SK-MEL-5 (cell line): ENCODE results near the gene THOP1. TPM values are rescaled to one million over a fixed set of nuclear protein-coding genes. Genes with fewer than 3 reads are reported as not detected.

Source experiments
- DNase-seq: peaks from one replicate; pipeline ENCODE4 v3.0.0-alpha.2; 2016; ENCODE audit warnings: low read depth, low spot score
- in situ Hi-C: cut with HindIII; loops from 2 replicates; pipeline ENCODE4 v1.10.0; 2016; ENCODE audit warnings: low sequenced_read_pairs, high pct_unique_total_duplicates, low pct_unique_long_range_greater_than_20kb
- total RNA-seq: library from RNA; depleted of rRNA; stranded (reverse); fragments of >200 nt; shearing (Covaris generic); gene quantifications from 2 replicates; pipeline ENCODE4 v1.2.3, GENCODE V29; 2014; rRNA removed

THOP1 gene
- total RNA-seq, 1 experiment from 2014 or later, result 131 TPM

DNA sequence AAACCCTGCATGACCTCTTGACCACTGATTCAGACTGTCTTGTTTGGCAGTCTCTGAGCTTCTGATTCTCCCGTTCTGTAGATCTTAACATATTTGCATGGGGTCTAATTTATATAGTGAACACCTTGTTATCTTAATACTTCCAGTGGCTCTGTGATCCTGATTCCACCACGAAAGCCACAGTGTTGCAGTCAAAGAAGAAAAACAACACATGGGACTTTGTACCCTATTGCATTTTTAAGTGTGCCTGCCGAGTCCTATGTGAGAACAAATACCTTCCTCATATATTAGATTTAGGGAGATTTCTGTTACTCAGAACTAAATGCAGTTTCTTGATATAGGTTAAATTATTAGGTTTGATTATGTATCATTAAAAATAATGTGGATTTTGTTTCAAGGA, 69.5 kb downstream of the THOP1 start:
- in situ Hi-C loops, result no loop called here
- DNase-seq, result no peak

- in situ Hi-C loops, result no loop called here
- no peak for DNase-seq
Measured at GRCh38 chr19:2856457-2857050, 71.3 kb downstream of the THOP1 start.

- no peak for DNase-seq
- in situ Hi-C loops, result no loop called here
Measured at GRCh38 chr19:2858864-2859263, 73.6 kb downstream of the THOP1 start.

GRCh38 chr19:2863816-2864215, 78.5 kb downstream of the THOP1 start:
- no peak for DNase-seq
- in situ Hi-C loops, result no loop called here

Other genes with a start within 250 kb of the THOP1 start
- 3.2 and 3.5 TPM in 2 replicates for gene GNG7, start 82.8 kb upstream of the THOP1 start, total RNA-seq
- gene DIRAS1, start 64.1 kb upstream of the THOP1 start, total RNA-seq, result 7.2 and 7.3 TPM in 2 replicates
- gene SLC39A3, start 45.5 kb upstream of the THOP1 start, total RNA-seq, result 42.1 and 48.6 TPM in 2 replicates
- gene SGTA, start 2.2 kb upstream of the THOP1 start, total RNA-seq, result 35.1 and 44.2 TPM in 2 replicates
- gene ZNF554, start 34.4 kb downstream of the THOP1 start, total RNA-seq, result 0.92 and 1.9 TPM in 2 replicates
- gene ZNF555, start 56.0 kb downstream of the THOP1 start, total RNA-seq, result 4.5 and 4.9 TPM in 2 replicates
- 0.05 TPM in 1 of 2 replicates, not detected in the other for gene ZNF556, start 81.8 kb downstream of the THOP1 start, total RNA-seq
- gene ZNF57, start 115.4 kb downstream of the THOP1 start, total RNA-seq, result 4.1 and 6.6 TPM in 2 replicates
- 2.3 and 3.5 TPM in 2 replicates for gene ZNF77, start 159.5 kb downstream of the THOP1 start, total RNA-seq
- 3.2 and 4.3 TPM in 2 replicates for gene TLE6, start 192.1 kb downstream of the THOP1 start, total RNA-seq
- 2.2 and 6.1 TPM in 2 replicates for gene TLE2, start 243.8 kb downstream of the THOP1 start, total RNA-seq